H1 (cell line): ENCODE results near the gene NRSN2. TPM values are rescaled to one million over a fixed set of nuclear protein-coding genes. Genes with fewer than 3 reads are reported as not detected.

Experiments used
- CHD1 ChIP-seq: IDR thresholded peaks from 2 replicates; pipeline ENCODE4 v1.6.1; 2012; ENCODE audit warnings: low read depth, low read length, improper control_type of control experiment
- EP300 ChIP-seq, 2 experiments: IDR thresholded peaks; 1 replicate in 1 of 2; 2 replicates in 1 of 2; pipeline ENCODE4 v1.6.1; 2011 to 2012; ENCODE audit warnings: low read depth in 2 of 2, low read length in 2 of 2, mild to moderate bottlenecking in 2 of 2, borderline replicate concordance in 1 of 2, inconsistent platforms in 1 of 2, moderate library complexity in 1 of 2
- polyA plus RNA-seq, 7 experiments: library from polyadenylated mRNA; depleted of rRNA in 3 of 7; stranded (reverse) in 5 of 7; unstranded in 2 of 7; fragments of >200 nt in 5 of 7; fragments of 200-250 nt in 2 of 7; gene quantifications; 1 replicate in 5 of 7; 2 replicates in 1 of 7; 4 replicates in 1 of 7; pipeline versions ENCODE4 v1.2.1 to v1.2.3, GENCODE V29; 2011 to 2013; ENCODE audit warnings: missing spikeins in 2 of 7, mixed read lengths in 2 of 7
- total RNA-seq: library from RNA; stranded (reverse); fragmentation: NEBNext Ultra II Directional; extraction: Animal tissue kit (Norgen Biotek cat#: 25700); gene quantifications from 2 replicates; pipeline ENCODE4 v1.2.1, GENCODE V29; 2021

NRSN2 gene
- total and polyA plus RNA-seq, 2 of the 8 experiments (the other 6 are each of a cell fraction or from before 2014, with no cell fraction given), result 19.4 to 33.3 TPM

DNA sequence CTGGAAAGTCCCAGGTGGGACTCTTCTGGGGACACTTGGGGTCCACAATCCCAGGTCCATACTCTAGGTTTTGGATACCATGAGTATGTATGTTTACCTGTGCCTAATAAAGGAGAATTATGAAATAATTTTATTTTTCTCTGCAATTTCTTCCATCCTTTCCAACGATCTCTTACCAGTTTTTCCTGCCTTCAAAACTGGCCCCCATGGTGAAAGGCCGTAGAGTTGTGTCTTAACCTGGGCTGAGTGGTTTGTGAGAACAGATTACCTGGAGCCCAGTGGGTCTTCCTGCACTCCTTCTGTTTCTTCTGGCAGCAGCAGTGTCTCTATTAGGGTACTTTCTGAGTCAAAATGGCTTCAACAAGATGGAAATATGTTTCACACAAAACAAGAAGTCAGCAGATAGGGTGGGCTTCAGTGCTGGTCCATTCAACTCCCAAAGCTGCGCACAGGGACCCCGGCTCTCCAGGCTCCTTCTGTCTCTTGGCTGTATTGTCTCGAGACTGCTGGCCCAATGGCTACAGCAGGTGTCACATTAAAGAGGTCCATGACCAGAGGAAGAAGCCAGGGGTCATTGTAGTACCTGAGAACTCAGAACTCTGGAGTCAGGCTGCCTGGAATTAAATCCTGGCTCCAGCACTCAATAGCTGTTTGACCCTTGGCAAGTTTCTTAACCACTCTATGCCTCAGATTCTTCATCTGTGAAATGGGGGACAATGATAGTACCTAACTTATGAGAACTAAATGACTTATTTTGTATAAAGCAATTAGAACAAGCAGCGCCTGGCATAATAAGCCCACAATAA is 50.7 kb downstream of the NRSN2 start (continued):
- TF ChIP-seq CHD1 (no peak), EP300 (IDR thresholded peaks at IDR 0.05; ENCODE audit: borderline replicate concordance in 1 of 2, low read depth in 2 of 2, low read length in 2 of 2) (no peak)
